Measurements from ENCODE around the gene LGALS9B. TPM values are rescaled to one million over a fixed set of nuclear protein-coding genes. Genes with fewer than 3 reads are reported as not detected.

The LGALS9B gene
- total RNA-seq, 1 experiment from 2014 or later, result not detected

Other genes starting within 250 kb of the LGALS9B start
- not detected in 2 replicates for gene CDRT15L2, start 112.2 kb upstream of the LGALS9B start, total RNA-seq (2022)